ENCODE data around the gene HSPB6. TPM values are rescaled to one million over a fixed set of nuclear protein-coding genes. Genes with fewer than 3 reads are reported as not detected.

HSPB6 gene
- total and polyA plus RNA-seq, 2 donors: 0.28 to 18.9 TPM

DNA sequence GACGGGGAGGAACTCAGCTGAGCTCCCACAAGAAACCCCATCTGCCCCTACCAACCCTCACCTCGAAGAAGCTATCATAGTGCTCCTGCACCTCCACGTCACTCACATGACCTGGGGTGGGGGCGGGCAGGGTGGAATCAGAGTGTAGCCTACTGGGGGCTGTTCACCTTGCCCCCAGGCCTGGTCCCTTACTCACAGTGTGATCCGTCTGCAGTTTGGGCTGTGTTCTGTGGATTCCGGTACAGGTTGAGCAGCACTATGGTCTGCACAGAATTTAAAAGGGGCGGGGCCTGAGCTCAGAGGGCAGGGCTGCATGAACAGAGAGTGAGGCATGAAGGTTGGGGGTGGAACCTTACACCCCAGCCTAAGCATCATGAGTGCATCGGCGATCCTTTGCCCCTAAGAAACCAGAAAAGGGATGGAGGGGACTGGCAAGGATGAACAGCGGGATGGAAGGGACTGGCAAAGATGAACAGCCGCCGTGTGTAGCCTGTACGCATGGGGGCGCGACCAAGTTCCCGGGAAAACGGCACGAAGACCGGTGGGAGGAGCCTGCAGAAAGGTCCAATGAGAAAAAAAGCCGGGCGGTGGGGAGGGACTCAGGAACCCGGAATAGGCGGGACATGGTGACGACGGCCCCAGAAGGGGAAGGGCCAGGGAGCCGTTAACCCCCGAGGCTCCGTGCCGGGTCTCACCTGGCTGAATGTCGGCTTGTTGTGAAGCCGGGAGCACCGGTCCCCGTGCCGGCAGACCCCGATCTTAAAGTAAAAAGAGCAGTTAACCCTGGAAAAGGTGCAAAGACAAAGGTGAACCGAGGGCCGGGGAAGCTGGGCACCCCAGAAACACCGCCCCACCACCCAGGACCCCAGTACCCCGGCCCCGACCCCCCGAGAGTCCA, 12.2 kb downstream of the HSPB6 start:
- WGBS: 8% methylated on average over 41 of the region's 41 CpGs

GRCh38 chr19:35743640-35744429, 13.0 kb downstream of the HSPB6 start:
- 94% methylated on average over 19 of the region's 19 CpGs for WGBS
- H3K9me3 ChIP-seq (ENCODE audit: control insufficient read depth in 2 of 2, insufficient read depth in 1 of 2, low read length in 1 of 2): peaks cover 0 to 3% of the 10 kb centered on the region in 2 donors
- peak overlapping the region; percentile 98 to 100 for H3K27ac ChIP-seq (ENCODE audit: low read depth in 1 of 2, low read length in 1 of 2)
- peaks cover 2 to 9% of the 10 kb centered on the region in 2 donors for H3K36me3 ChIP-seq (ENCODE audit: control insufficient read depth in 2 of 2, insufficient read depth in 2 of 2, low read length in 1 of 2)
- peaks cover 30 to 59% of the 10 kb centered on the region in 2 donors for H3K4me1 ChIP-seq (ENCODE audit: control insufficient read depth in 2 of 2, insufficient read depth in 2 of 2, low read length in 2 of 2)
- H3K4me3 ChIP-seq (ENCODE audit: low read length in 2 of 2): peak overlapping the region in 1 of 2 donors; percentile 90
- DNase-seq (ENCODE audit: low read depth in 6 of 9, low spot score in 9 of 9): no peak
- no peaks in the 10 kb centered on the region for H3K27me3 ChIP-seq (ENCODE audit: control insufficient read depth in 2 of 2, insufficient read depth in 1 of 2, low read length in 1 of 2)

More for the DNA sequence above, 12.2 kb downstream of the HSPB6 start:
- H3K4me1 ChIP-seq (ENCODE audit: control insufficient read depth in 2 of 2, insufficient read depth in 2 of 2, low read length in 2 of 2): peaks cover 34 to 64% of the 10 kb centered on the region in 2 donors
- H3K4me3 ChIP-seq (ENCODE audit: low read length in 2 of 2): peak overlapping the region; percentile 89 to 90
- H3K9me3 ChIP-seq (ENCODE audit: control insufficient read depth in 2 of 2, insufficient read depth in 1 of 2, low read length in 1 of 2): peaks cover 0 to 3% of the 10 kb centered on the region in 2 donors
- no peaks in the 10 kb centered on the region for H3K27me3 ChIP-seq (ENCODE audit: control insufficient read depth in 2 of 2, insufficient read depth in 1 of 2, low read length in 1 of 2)
- peaks cover 0 to 3% of the 10 kb centered on the region in 2 donors for H3K36me3 ChIP-seq (ENCODE audit: control insufficient read depth in 2 of 2, insufficient read depth in 2 of 2, low read length in 1 of 2)
- DNase-seq (ENCODE audit: low read depth in 6 of 9, low spot score in 9 of 9): peak; percentile 88 to 98 (median 94)
- H3K27ac ChIP-seq (ENCODE audit: low read depth in 1 of 2, low read length in 1 of 2): peak overlapping the region; percentile 98 to 100

DNA sequence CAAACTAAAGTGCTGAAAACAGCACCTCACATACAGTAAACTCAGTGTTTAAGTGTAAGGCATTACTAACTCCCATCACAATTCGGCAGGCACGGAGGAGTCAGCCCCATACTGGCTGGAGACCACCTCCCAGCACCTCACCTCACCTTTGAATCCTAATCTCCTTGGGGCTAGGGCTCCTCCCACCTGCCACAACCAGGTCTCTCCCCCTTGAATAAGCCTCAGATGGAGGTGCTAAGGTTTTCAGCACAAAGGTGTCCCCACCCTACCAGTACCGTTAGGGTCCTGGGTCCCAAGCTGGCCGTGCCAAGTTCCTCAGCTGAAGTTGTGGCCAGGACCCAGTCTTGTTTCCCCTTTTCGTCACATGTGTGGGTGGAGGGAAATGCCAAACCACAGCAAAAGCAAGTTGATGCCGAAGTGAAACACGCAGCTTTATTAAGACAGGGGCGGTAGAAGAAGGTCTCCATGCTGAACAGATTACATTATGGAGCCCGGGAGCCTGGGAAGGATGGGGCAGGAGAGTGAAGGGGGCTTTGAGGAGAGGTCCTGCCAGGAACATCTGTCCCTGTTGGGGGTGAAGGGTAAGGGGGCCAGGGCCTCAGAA, 14.6 kb downstream of the HSPB6 start, which contains the start of gene IGFLR1:
Gene IGFLR1 (minus strand): TSS at position 332 of the 604 bp plus-strand sequence. CDS start 1,272 bp downstream, outside the sequence.
- 17% methylated on average over 9 of the region's 9 CpGs for WGBS
- Histone ChIP-seq H3K4me3 (ENCODE audit: low read length in 2 of 2) (peak within 1 kb of the TSS; percentile 8 to 79), H3K4me1 (ENCODE audit: control insufficient read depth in 2 of 2, insufficient read depth in 2 of 2, low read length in 2 of 2) (peaks cover 30 to 53% of the 10 kb centered on the region in 2 donors), H3K36me3 (ENCODE audit: control insufficient read depth in 2 of 2, insufficient read depth in 2 of 2, low read length in 1 of 2) (peaks cover 14 to 25% of the 10 kb centered on the region in 2 donors), H3K27ac (ENCODE audit: low read depth in 1 of 2, low read length in 1 of 2) (peak within 1 kb of the TSS; percentile 96 to 97), H3K27me3 (ENCODE audit: control insufficient read depth in 2 of 2, insufficient read depth in 1 of 2, low read length in 1 of 2) (no peaks in the 10 kb centered on the region), H3K9me3 (ENCODE audit: control insufficient read depth in 2 of 2, insufficient read depth in 1 of 2, low read length in 1 of 2) (peaks cover 0 to 3% of the 10 kb centered on the region in 2 donors)
- peak in 3 of 9 donors; percentile 37 to 81 (median 60) for DNase-seq (ENCODE audit: low read depth in 6 of 9, low spot score in 9 of 9)

DNA sequence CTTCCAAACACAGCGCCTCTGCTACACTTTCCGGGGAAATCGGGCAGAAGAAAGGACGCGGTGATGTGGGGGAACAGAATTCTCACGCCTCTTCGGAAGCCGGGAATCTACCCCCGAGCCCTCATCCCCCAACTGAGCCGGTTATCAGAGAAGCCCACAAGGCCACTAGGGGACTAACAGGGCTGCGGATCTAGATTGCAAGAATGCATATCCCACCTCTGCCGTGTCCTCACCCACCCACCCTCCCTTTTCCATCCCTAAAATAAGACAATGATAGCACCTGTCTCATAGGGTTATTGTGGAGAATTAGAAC, 15.7 kb downstream of the HSPB6 start:
- Histone ChIP-seq H3K36me3 (ENCODE audit: control insufficient read depth in 2 of 2, insufficient read depth in 2 of 2, low read length in 1 of 2) (peaks cover 23 to 34% of the 10 kb centered on the region in 2 donors), H3K9me3 (ENCODE audit: control insufficient read depth in 2 of 2, insufficient read depth in 1 of 2, low read length in 1 of 2) (peaks cover 0 to 3% of the 10 kb centered on the region in 2 donors), H3K4me3 (ENCODE audit: low read length in 2 of 2) (peak overlapping the region; percentile 79), H3K4me1 (ENCODE audit: control insufficient read depth in 2 of 2, insufficient read depth in 2 of 2, low read length in 2 of 2) (peaks cover 27 to 52% of the 10 kb centered on the region in 2 donors), H3K27ac (ENCODE audit: low read depth in 1 of 2, low read length in 1 of 2) (peak overlapping the region; percentile 96 to 97), H3K27me3 (ENCODE audit: control insufficient read depth in 2 of 2, insufficient read depth in 1 of 2, low read length in 1 of 2) (no peaks in the 10 kb centered on the region)
- WGBS: 4% methylated on average over 12 of the region's 12 CpGs
- DNase-seq (ENCODE audit: low read depth in 6 of 9, low spot score in 9 of 9): no peak

DNA sequence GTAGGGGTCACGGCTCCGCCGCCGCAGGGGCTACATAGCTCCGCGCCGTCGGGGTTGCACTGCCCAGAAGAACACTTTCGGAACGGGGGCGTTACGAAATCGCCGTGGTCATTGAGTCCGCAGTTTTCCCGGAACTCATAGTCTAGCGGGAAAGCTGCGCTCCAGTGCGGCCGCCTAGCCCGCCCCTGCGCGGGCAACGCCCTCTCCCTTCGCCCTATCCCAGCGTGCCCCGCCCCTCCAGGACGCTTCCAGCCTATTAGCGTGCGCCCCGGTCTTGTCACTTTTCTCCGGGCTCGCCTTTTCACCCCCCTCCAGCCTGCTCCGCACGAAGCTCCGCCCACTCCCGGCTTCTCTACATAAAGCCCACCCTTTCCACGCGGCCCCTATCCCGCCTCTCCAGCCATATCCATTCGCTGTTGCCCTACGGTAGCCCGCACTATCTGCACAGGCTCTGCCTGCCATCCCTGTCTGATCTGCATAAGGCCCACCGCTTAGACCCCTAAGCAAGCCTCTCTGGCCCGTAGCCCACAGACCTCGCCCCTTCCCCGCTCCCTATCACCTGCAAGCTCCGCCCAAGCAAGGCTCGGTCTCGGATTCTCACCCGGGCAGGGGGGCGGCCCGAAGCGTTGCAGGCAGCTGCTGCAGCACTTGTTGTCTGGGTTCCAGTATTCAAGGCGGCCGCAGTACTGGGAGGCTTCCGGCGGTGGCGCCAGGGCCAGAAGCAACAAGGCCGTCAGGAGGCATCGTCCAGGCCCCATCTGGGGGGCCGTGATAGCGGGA, 16.2 kb downstream of the HSPB6 start:
- WGBS: under 1% methylated on average over 63 of the region's 63 CpGs
- Histone ChIP-seq H3K4me1 (ENCODE audit: control insufficient read depth in 2 of 2, insufficient read depth in 2 of 2, low read length in 2 of 2) (peaks cover 21 to 47% of the 10 kb centered on the region in 2 donors), H3K4me3 (ENCODE audit: low read length in 2 of 2) (peak overlapping the region; percentile 79), H3K27me3 (ENCODE audit: control insufficient read depth in 2 of 2, insufficient read depth in 1 of 2, low read length in 1 of 2) (no peaks in the 10 kb centered on the region), H3K9me3 (ENCODE audit: control insufficient read depth in 2 of 2, insufficient read depth in 1 of 2, low read length in 1 of 2) (peaks cover 0 to 3% of the 10 kb centered on the region in 2 donors), H3K36me3 (ENCODE audit: control insufficient read depth in 2 of 2, insufficient read depth in 2 of 2, low read length in 1 of 2) (peaks cover 26 to 34% of the 10 kb centered on the region in 2 donors), H3K27ac (ENCODE audit: low read depth in 1 of 2, low read length in 1 of 2) (peak overlapping the region; percentile 96 to 97)
- peak; percentile 90 to 98 (median 96) for DNase-seq (ENCODE audit: low read depth in 6 of 9, low spot score in 9 of 9)

DNA sequence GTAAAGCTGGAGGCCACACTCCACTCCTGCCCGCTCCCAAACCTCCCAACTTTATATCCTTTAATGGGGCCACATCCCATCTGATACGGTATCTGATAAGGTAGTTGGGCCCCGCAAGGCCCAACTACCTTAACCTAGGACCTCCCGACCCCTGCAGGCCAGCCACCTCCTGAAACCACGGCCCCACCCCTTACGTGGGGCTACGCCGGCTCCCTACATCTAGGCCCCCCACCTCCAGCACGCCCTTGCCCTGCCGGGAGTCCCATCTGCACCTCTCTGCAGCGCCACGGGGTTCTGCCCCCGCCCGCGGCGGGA, 16.8 kb downstream of the HSPB6 start:
- DNase-seq (ENCODE audit: low read depth in 6 of 9, low spot score in 9 of 9): no peak
- Histone ChIP-seq H3K4me1 (ENCODE audit: control insufficient read depth in 2 of 2, insufficient read depth in 2 of 2, low read length in 2 of 2) (peaks cover 21 to 47% of the 10 kb centered on the region in 2 donors), H3K9me3 (ENCODE audit: control insufficient read depth in 2 of 2, insufficient read depth in 1 of 2, low read length in 1 of 2) (peaks cover 0 to 3% of the 10 kb centered on the region in 2 donors), H3K27ac (ENCODE audit: low read depth in 1 of 2, low read length in 1 of 2) (peak overlapping the region; percentile 38 to 43), H3K36me3 (ENCODE audit: control insufficient read depth in 2 of 2, insufficient read depth in 2 of 2, low read length in 1 of 2) (peaks cover 31 to 38% of the 10 kb centered on the region in 2 donors), H3K27me3 (ENCODE audit: control insufficient read depth in 2 of 2, insufficient read depth in 1 of 2, low read length in 1 of 2) (no peaks in the 10 kb centered on the region), H3K4me3 (ENCODE audit: low read length in 2 of 2) (peak overlapping the region; percentile 79)
- WGBS: 13% methylated on average over 16 of the region's 16 CpGs

DNA sequence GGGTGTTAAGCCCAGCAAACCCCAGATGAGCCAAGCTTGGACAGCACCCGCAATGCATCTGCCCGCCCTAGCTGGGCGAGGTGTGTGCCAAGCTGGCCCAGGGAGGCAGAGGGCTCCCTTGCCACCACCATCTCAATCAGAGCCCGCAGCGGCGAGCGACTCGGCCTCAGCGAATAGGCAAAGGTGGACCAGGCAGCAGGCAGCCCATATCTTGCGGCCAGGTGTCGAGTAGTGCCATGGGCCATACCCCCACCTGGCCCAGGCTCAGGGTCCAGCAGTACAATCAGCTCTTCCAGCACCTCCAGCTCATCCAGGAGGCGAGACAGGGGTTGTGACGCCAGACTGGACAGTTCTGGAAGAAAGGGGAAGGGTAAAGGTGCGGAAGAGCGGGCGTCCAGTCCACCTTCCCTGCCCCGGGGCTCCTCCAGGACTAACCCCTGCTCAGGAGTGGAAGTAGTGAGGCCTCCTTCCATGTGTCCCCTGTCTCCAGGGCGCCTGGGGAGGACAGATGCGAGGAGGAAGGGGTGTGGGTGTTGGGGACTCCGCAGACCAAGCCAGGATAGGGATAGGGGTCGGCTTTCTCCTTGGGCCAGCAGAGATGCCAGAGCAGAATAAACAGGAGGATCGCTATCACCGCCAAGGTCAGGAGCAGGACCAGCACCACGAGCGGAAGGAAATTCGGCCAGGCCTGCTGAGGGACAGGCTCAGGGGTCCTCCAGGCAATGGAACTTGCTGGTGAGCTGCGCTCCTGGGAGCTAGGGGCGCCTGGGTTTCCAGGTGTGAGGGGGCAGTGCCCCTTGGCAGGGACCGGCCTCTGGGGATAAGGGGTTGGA, 17.3 kb downstream of the HSPB6 start:
- Histone ChIP-seq H3K4me1 (ENCODE audit: control insufficient read depth in 2 of 2, insufficient read depth in 2 of 2, low read length in 2 of 2) (peaks cover 20 to 44% of the 10 kb centered on the region in 2 donors), H3K27ac (ENCODE audit: low read depth in 1 of 2, low read length in 1 of 2) (no peak overlapping the region), H3K4me3 (ENCODE audit: low read length in 2 of 2) (peak overlapping the region in 1 of 2 donors; percentile 79), H3K36me3 (ENCODE audit: control insufficient read depth in 2 of 2, insufficient read depth in 2 of 2, low read length in 1 of 2) (peaks cover 37 to 44% of the 10 kb centered on the region in 2 donors), H3K27me3 (ENCODE audit: control insufficient read depth in 2 of 2, insufficient read depth in 1 of 2, low read length in 1 of 2) (no peaks in the 10 kb centered on the region), H3K9me3 (ENCODE audit: control insufficient read depth in 2 of 2, insufficient read depth in 1 of 2, low read length in 1 of 2) (peaks cover 0 to 2% of the 10 kb centered on the region in 2 donors)
- no peak for DNase-seq (ENCODE audit: low read depth in 6 of 9, low spot score in 9 of 9)
- WGBS: 94% methylated on average over 29 of the region's 29 CpGs

GRCh38 chr19:35738887-35739229, 18.0 kb downstream of the HSPB6 start:
- Histone ChIP-seq H3K9me3 (ENCODE audit: control insufficient read depth in 2 of 2, insufficient read depth in 1 of 2, low read length in 1 of 2) (no peaks in the 10 kb centered on the region), H3K4me1 (ENCODE audit: control insufficient read depth in 2 of 2, insufficient read depth in 2 of 2, low read length in 2 of 2) (peaks cover 17 to 38% of the 10 kb centered on the region in 2 donors), H3K4me3 (ENCODE audit: low read length in 2 of 2) (no peak overlapping the region), H3K27me3 (ENCODE audit: control insufficient read depth in 2 of 2, insufficient read depth in 1 of 2, low read length in 1 of 2) (no peaks in the 10 kb centered on the region), H3K36me3 (ENCODE audit: control insufficient read depth in 2 of 2, insufficient read depth in 2 of 2, low read length in 1 of 2) (peaks cover 43 to 49% of the 10 kb centered on the region in 2 donors), H3K27ac (ENCODE audit: low read depth in 1 of 2, low read length in 1 of 2) (no peak overlapping the region)
- no peak for DNase-seq (ENCODE audit: low read depth in 6 of 9, low spot score in 9 of 9)
- WGBS: 98% methylated on average over 2 of the region's 2 CpGs

Data from thymus (tissue), 11 donors.